Panc1 (cell line): ENCODE measurements around the gene SERGEF. TPM values are rescaled to one million over a fixed set of nuclear protein-coding genes. Genes with fewer than 3 reads are reported as not detected.

Experiments
- ATAC-seq: fragments of 200-7000 bp; cut with Tn5 transposase; 2 replicates; pipeline ENCODE4 v1.9.1; 2020; ENCODE audit warnings: mild to moderate bottlenecking, moderate library complexity
- BruUV-seq: library from RNA; stranded (reverse); fragments of 400-500 nt; replicated peaks from 2 replicates; lab custom pipeline; 2021; lab: Mats Ljungman, UMichigan
- CTCF ChIA-PET: fragments of 300-600 bp; sonication (Branson Sonifier 250); formaldehyde crosslinking; loops from one replicate; lab custom pipeline; 2022; ENCODE audit warnings: antibody characterized with exemption; lab: Charles Lee
- POLR2A ChIA-PET: fragments of 300-600 bp; sonication (Branson Sonifier 250); formaldehyde crosslinking; loops from one replicate; lab custom pipeline; 2022; ENCODE audit warnings: antibody characterized with exemption; lab: Charles Lee
- DNase-seq: peaks from one replicate; pipeline ENCODE4 v3.0.0-alpha.2; 2010; ENCODE audit warnings: low read depth, low spot score
- H3K27ac ChIP-seq: 2 replicates; pipeline ENCODE4 v1.5.1; 2011; ENCODE audit warnings: mild to moderate bottlenecking, low read length, inconsistent platforms
- H3K27me3 ChIP-seq: fragments of 200-500 bp; sonication (Bioruptor generic); 2 replicates; pipeline ENCODE4 v1.6.0; 2014; ENCODE audit warnings: low read length, inconsistent platforms; ENCODE audit not compliant: control insufficient read depth, insufficient read depth
- H3K36me3 ChIP-seq: fragments of 200-500 bp; sonication (Bioruptor generic); 2 replicates; pipeline ENCODE4 v1.5.1; 2014; ENCODE audit warnings: inconsistent platforms, mild to moderate bottlenecking, low read length, moderate library complexity; ENCODE audit not compliant: control insufficient read depth, insufficient read depth
- H3K4me1 ChIP-seq: 2 replicates; pipeline ENCODE4 v1.5.1; 2011; ENCODE audit warnings: inconsistent platforms, mild to moderate bottlenecking, low read length, moderate library complexity; ENCODE audit not compliant: control insufficient read depth, insufficient read depth
- H3K4me3 ChIP-seq, 2 experiments: 2 replicates each; pipeline ENCODE4 v1.5.1; 2011 to 2012; ENCODE audit warnings: low read depth in 2 of 2, low read length in 2 of 2, mild to moderate bottlenecking in 2 of 2, inconsistent platforms in 1 of 2, moderate library complexity in 1 of 2
- H3K9me3 ChIP-seq: fragments of 200-500 bp; sonication (Bioruptor generic); 2 replicates; pipeline ENCODE4 v1.5.1; 2014; ENCODE audit warnings: low read depth, mild to moderate bottlenecking, inconsistent platforms, low read length, moderate library complexity; ENCODE audit not compliant: control insufficient read depth, insufficient read depth
- POLR2AphosphoS5 ChIP-seq: IDR thresholded peaks from 2 replicates; pipeline ENCODE4 v1.6.1; 2012; ENCODE audit warnings: mild to moderate bottlenecking, low read depth, low read length, moderate library complexity
- REST ChIP-seq, 2 experiments: IDR thresholded peaks; 2 replicates each; pipeline ENCODE4 v1.6.1; 2011 to 2012; ENCODE audit warnings: low read depth in 2 of 2, control low read depth in 1 of 2, low read length in 1 of 2, mild to moderate bottlenecking in 1 of 2, moderate library complexity in 1 of 2; ENCODE audit not compliant: insufficient read depth in 1 of 2
- SIN3A ChIP-seq: IDR thresholded peaks from 2 replicates; pipeline ENCODE4 v1.6.1; 2012; ENCODE audit warnings: low read depth, mild to moderate bottlenecking, low read length, moderate library complexity, borderline replicate concordance; ENCODE audit not compliant: insufficient read depth
- TCF7L2 ChIP-seq: IDR thresholded peaks from 2 replicates; pipeline ENCODE4 v1.6.1; 2011; ENCODE audit warnings: mild to moderate bottlenecking, low read depth, low read length, inconsistent platforms
- in situ Hi-C: cut with HindIII; loops from 2 replicates; pipeline ENCODE4 v1.10.0; 2016; ENCODE audit warnings: low sequenced_read_pairs, low pct_unique_long_range_greater_than_20kb
- intact Hi-C: fragments of 100-400 bp; cut with micrococcal nuclease; formaldehyde crosslinking; loops from one replicate; pipeline ENCODE4 v1.10.0; 2022; ENCODE audit not compliant: unreplicated experiment
- total RNA-seq: library from RNA; stranded (reverse); gene quantifications from one replicate; pipeline ENCODE4 v1.2.1, GENCODE V29; 2021; ENCODE audit not compliant: unreplicated experiment
- TF ChIP-seq, protein P1 (sequence below): fragments of 450-650 bp; IDR thresholded peaks from 2 replicates; pipeline ENCODE4 v1.5.1; 2017; ENCODE audit warnings: mild to moderate bottlenecking

Gene SERGEF
- total RNA-seq, 1 experiment from 2014 or later = 35.5 TPM

- Histone ChIP-seq H3K36me3 (no peaks in the 10 kb centered on the region), H3K27me3 (no peaks in the 10 kb centered on the region), H3K9me3 (no peaks in the 10 kb centered on the region), H3K4me1 (peaks cover 19% of the 10 kb centered on the region), H3K4me3 (no peak overlapping the region), H3K27ac (peak overlapping the region; percentile 67)
- DNase-seq = no peak
- peak; percentile 56; the same call in 1 of the 2 replicates for ATAC-seq
- TF ChIP-seq SIN3A (no peak), REST (IDR thresholded peaks at IDR 0.05; ENCODE audit: insufficient read depth in 1 of 2, low read depth in 2 of 2, low read length in 1 of 2) (no peak), POLR2AphosphoS5 (no peak), TCF7L2 (no peak)
- TF ChIP-seq, protein P1, sequence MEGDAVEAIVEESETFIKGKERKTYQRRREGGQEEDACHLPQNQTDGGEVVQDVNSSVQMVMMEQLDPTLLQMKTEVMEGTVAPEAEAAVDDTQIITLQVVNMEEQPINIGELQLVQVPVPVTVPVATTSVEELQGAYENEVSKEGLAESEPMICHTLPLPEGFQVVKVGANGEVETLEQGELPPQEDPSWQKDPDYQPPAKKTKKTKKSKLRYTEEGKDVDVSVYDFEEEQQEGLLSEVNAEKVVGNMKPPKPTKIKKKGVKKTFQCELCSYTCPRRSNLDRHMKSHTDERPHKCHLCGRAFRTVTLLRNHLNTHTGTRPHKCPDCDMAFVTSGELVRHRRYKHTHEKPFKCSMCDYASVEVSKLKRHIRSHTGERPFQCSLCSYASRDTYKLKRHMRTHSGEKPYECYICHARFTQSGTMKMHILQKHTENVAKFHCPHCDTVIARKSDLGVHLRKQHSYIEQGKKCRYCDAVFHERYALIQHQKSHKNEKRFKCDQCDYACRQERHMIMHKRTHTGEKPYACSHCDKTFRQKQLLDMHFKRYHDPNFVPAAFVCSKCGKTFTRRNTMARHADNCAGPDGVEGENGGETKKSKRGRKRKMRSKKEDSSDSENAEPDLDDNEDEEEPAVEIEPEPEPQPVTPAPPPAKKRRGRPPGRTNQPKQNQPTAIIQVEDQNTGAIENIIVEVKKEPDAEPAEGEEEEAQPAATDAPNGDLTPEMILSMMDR = no peak
- intact Hi-C loops (no loop called here), in situ Hi-C loops (no loop called here)
- CTCF ChIA-PET = interaction anchor here (1.1 kb wide), 1 partner anchor 83 kb away, joined by 4 read pairs; no protein-coding TSS in a partner anchor
- BruUV-seq = no TSS peak
- POLR2A ChIA-PET = no interaction called here
Observed at GRCh38 chr11:17813391-17814059, 199.3 kb downstream of the SERGEF start.

DNA sequence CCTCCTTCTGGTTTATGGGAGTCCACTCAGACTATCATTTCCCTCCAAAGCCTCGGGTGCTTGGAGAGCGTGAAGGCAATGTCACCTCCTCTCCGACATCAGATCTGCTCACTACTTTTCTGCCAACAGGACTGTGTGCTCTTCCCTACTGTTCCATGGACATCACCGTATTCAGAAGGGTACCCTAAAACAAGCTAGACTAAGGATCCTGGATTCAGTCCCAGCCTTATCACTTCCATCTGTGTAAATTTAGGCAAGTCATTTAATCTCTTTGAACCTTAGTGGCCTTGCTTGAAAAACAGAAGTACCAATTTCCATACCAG is 200.0 kb downstream of the SERGEF start:
- H3K36me3 ChIP-seq = no peaks in the 10 kb centered on the region
- H3K4me3 ChIP-seq = no peak overlapping the region
- ATAC-seq (0 out of 2 replicates have a peak, but pooled peaks have one; percentile 24), DNase-seq (no peak)
- peaks cover 19% of the 10 kb centered on the region for H3K4me1 ChIP-seq
- H3K27me3 ChIP-seq = no peaks in the 10 kb centered on the region
- ChIA-PET CTCF (interaction anchor here (1.1 kb wide), 1 partner anchor 82 kb away, joined by 4 read pairs; no protein-coding TSS in a partner anchor), POLR2A (no interaction called here)
- BruUV-seq = no TSS peak
- no peak for TF ChIP-seq REST (IDR thresholded peaks at IDR 0.05; ENCODE audit: insufficient read depth in 1 of 2, low read depth in 2 of 2, low read length in 1 of 2)
- no peak for TF ChIP-seq POLR2AphosphoS5
- no peak for TF ChIP-seq SIN3A
- TF ChIP-seq, protein P1 = no peak
- TF ChIP-seq TCF7L2 = no peak
- H3K9me3 ChIP-seq = no peaks in the 10 kb centered on the region
- H3K27ac ChIP-seq = peak overlapping the region; percentile 67; the same call in 1 of the 2 replicates
- in situ Hi-C loops (no loop called here), intact Hi-C loops (no loop called here)
